Cardiac fibroblast (primary cell): ENCODE results near the gene ARL4C.

ENCODE experiments used
- DNase-seq, 2 donors: peaks; one replicate each; pipeline versions ENCODE4 v3.0.0 to v3.0.0-alpha.2; 2010; ENCODE audit warnings: low read depth in 2 of 2
- H3K4me3 ChIP-seq, 2 donors: replicated peaks in 1 of 2; 1 replicate in 1 of 2; 2 replicates in 1 of 2; pipeline ENCODE4 v1.5.1; 2011; ENCODE audit warnings: low read depth in 2 of 2, low read length in 2 of 2, mild to moderate bottlenecking in 2 of 2, moderate library complexity in 1 of 2
- CTCF ChIP-seq: IDR thresholded peaks from one replicate; pipeline ENCODE4 v1.5.1; 2011; ENCODE audit warnings: low read depth, mild to moderate bottlenecking, low read length, inconsistent platforms

Gene ARL4C

GRCh38 chr2:234496835-234497593 lies at the start of gene ARL4C:
ARL4C (minus strand) TSS chr2:234497081; CDS start chr2:234496586, 495 bp downstream.
- TF ChIP-seq CTCF: no peak
- peak; percentile 63 to 78 for DNase-seq
- peak within 1 kb of the TSS; percentile 63 to 70 for H3K4me3 ChIP-seq

GRCh38 chr2:234544659-234545611 lies 48.1 kb upstream of the ARL4C start:
- peak; percentile 90 for TF ChIP-seq CTCF
- peak; percentile 58 to 59 for DNase-seq
- H3K4me3 ChIP-seq: no peak overlapping the region

- no peak for DNase-seq
- H3K4me3 ChIP-seq: no peak overlapping the region
- no peak for TF ChIP-seq CTCF
Observed at GRCh38 chr2:234542742-234543141, 45.9 kb upstream of the ARL4C start.

GRCh38 chr2:234537929-234538328 lies 41.0 kb upstream of the ARL4C start:
- no peak for TF ChIP-seq CTCF

GRCh38 chr2:234536178-234536965 lies 39.5 kb upstream of the ARL4C start:
- no peak for DNase-seq
- no peak overlapping the region for H3K4me3 ChIP-seq
- no peak for TF ChIP-seq CTCF

More at GRCh38 chr2:234537929-234538328, 41.0 kb upstream of the ARL4C start:
- no peak overlapping the region for H3K4me3 ChIP-seq
- no peak for DNase-seq

- no peak overlapping the region for H3K4me3 ChIP-seq
- no peak for DNase-seq
- TF ChIP-seq CTCF: no peak
Observed at GRCh38 chr2:234535464-234535863, 38.6 kb upstream of the ARL4C start.
